ENCODE data around the gene TBC1D19. TPM values are rescaled to one million over a fixed set of nuclear protein-coding genes. Genes with fewer than 3 reads are reported as not detected.

Gene TBC1D19
- total RNA-seq, 2 experiments from 2014 or later, result 4.3 to 8.0 TPM

GRCh38 chr4:26715636-26716242 lies 131.9 kb downstream of the TBC1D19 start:
- H3K27ac Mint-ChIP-seq, result no peak overlapping the region
- no peaks in the 10 kb centered on the region for H3K36me3 Mint-ChIP-seq
- H3K4me3 Mint-ChIP-seq, result no peak overlapping the region
- CTCF ChIA-PET, result no interaction called here
- no peaks in the 10 kb centered on the region for H3K27me3 Mint-ChIP-seq
- no peaks in the 10 kb centered on the region for H3K9me3 Mint-ChIP-seq (ENCODE audit: low read depth)
- DNase-seq (no peak), ATAC-seq (no peak)
- H3K4me1 Mint-ChIP-seq, result no peaks in the 10 kb centered on the region

GRCh38 chr4:26717332-26717731 lies 133.4 kb downstream of the TBC1D19 start:
- Mint-ChIP-seq H3K4me3 (no peak overlapping the region), H3K4me1 (no peaks in the 10 kb centered on the region), H3K36me3 (no peaks in the 10 kb centered on the region), H3K9me3 (ENCODE audit: low read depth) (no peaks in the 10 kb centered on the region), H3K27ac (no peak overlapping the region), H3K27me3 (no peaks in the 10 kb centered on the region)
- CTCF ChIA-PET, result no interaction called here
- no peak for ATAC-seq
- no peak for DNase-seq

- Mint-ChIP-seq H3K4me3 (no peak overlapping the region), H3K9me3 (ENCODE audit: low read depth) (no peaks in the 10 kb centered on the region), H3K4me1 (peaks cover 12% of the 10 kb centered on the region), H3K27ac (no peak overlapping the region), H3K36me3 (no peaks in the 10 kb centered on the region), H3K27me3 (no peaks in the 10 kb centered on the region)
- ATAC-seq, result no peak
- DNase-seq, result no peak
- CTCF ChIA-PET, result interaction anchor here (1.3 kb wide), 1 partner anchor 732 kb away, joined by 3 read pairs; no protein-coding TSS in a partner anchor
These were observed 136.2 kb downstream of the TBC1D19 start for GRCh38 chr4:26719954-26720552.

- ATAC-seq (no peak), DNase-seq (no peak)
- H3K36me3 Mint-ChIP-seq, result peaks cover 2% of the 10 kb centered on the region
- no peak overlapping the region for H3K27ac Mint-ChIP-seq
- H3K4me3 Mint-ChIP-seq, result no peak overlapping the region
- peaks cover 12% of the 10 kb centered on the region for H3K4me1 Mint-ChIP-seq
- no peaks in the 10 kb centered on the region for H3K9me3 Mint-ChIP-seq (ENCODE audit: low read depth)
- CTCF ChIA-PET, result interaction anchor here (1.0 to 1.3 kb wide), 4 partner anchors 13 to 734 kb away, joined by 3 to 4 read pairs (median 3); no protein-coding TSS in a partner anchor
- no peaks in the 10 kb centered on the region for H3K27me3 Mint-ChIP-seq
These were observed 137.8 kb downstream of the TBC1D19 start for GRCh38 chr4:26721685-26722084.

GRCh38 chr4:26723216-26723615 lies 139.3 kb downstream of the TBC1D19 start:
- Mint-ChIP-seq H3K27ac (no peak overlapping the region), H3K9me3 (ENCODE audit: low read depth) (no peaks in the 10 kb centered on the region), H3K36me3 (peaks cover 2% of the 10 kb centered on the region), H3K4me1 (peaks cover 12% of the 10 kb centered on the region), H3K4me3 (no peak overlapping the region), H3K27me3 (no peaks in the 10 kb centered on the region)
- DNase-seq (peak; percentile 69), ATAC-seq (peak; percentile 65)
- CTCF ChIA-PET, result interaction anchor here (1.4 kb wide), 1 partner anchor 140 kb away, joined by 3 read pairs; the partner anchor contains the start of gene TBC1D19

GRCh38 chr4:26724534-26724933 lies 140.7 kb downstream of the TBC1D19 start:
- CTCF ChIA-PET, result interaction anchor here (1.4 kb wide), 1 partner anchor 141 kb away, joined by 3 read pairs; the partner anchor contains the start of gene TBC1D19
- no peak for ATAC-seq
- Mint-ChIP-seq H3K36me3 (peaks cover 2% of the 10 kb centered on the region), H3K27me3 (no peaks in the 10 kb centered on the region), H3K4me3 (no peak overlapping the region), H3K9me3 (ENCODE audit: low read depth) (no peaks in the 10 kb centered on the region), H3K27ac (no peak overlapping the region), H3K4me1 (peaks cover 12% of the 10 kb centered on the region)
- no peak for DNase-seq

- ATAC-seq (no peak), DNase-seq (no peak)
- Mint-ChIP-seq H3K27me3 (no peaks in the 10 kb centered on the region), H3K27ac (no peak overlapping the region), H3K4me3 (no peak overlapping the region), H3K9me3 (ENCODE audit: low read depth) (no peaks in the 10 kb centered on the region), H3K36me3 (peaks cover 5% of the 10 kb centered on the region), H3K4me1 (peaks cover 23% of the 10 kb centered on the region)
- CTCF ChIA-PET, result no interaction called here
These were observed 142.9 kb downstream of the TBC1D19 start for GRCh38 chr4:26726655-26727387.

- Mint-ChIP-seq H3K4me3 (no peak overlapping the region), H3K27ac (no peak overlapping the region), H3K9me3 (ENCODE audit: low read depth) (no peaks in the 10 kb centered on the region), H3K4me1 (peaks cover 21% of the 10 kb centered on the region), H3K27me3 (no peaks in the 10 kb centered on the region), H3K36me3 (peaks cover 5% of the 10 kb centered on the region)
- CTCF ChIA-PET, result no interaction called here
- DNase-seq, result no peak
- ATAC-seq, result no peak
These were observed 144.0 kb downstream of the TBC1D19 start for GRCh38 chr4:26727844-26728243.

- CTCF ChIA-PET, result no interaction called here
- Mint-ChIP-seq H3K36me3 (peaks cover 5% of the 10 kb centered on the region), H3K4me3 (no peak overlapping the region), H3K9me3 (ENCODE audit: low read depth) (no peaks in the 10 kb centered on the region), H3K4me1 (peaks cover 11% of the 10 kb centered on the region), H3K27ac (no peak overlapping the region), H3K27me3 (no peaks in the 10 kb centered on the region)
- no peak for ATAC-seq
- DNase-seq, result no peak
These were observed 145.1 kb downstream of the TBC1D19 start for GRCh38 chr4:26729027-26729426.

- H3K27me3 Mint-ChIP-seq, result no peaks in the 10 kb centered on the region
- H3K4me3 Mint-ChIP-seq, result no peak overlapping the region
- H3K36me3 Mint-ChIP-seq, result peaks cover 5% of the 10 kb centered on the region
- peaks cover 11% of the 10 kb centered on the region for H3K4me1 Mint-ChIP-seq
- H3K9me3 Mint-ChIP-seq (ENCODE audit: low read depth), result no peaks in the 10 kb centered on the region
- CTCF ChIA-PET, result no interaction called here
- H3K27ac Mint-ChIP-seq, result no peak overlapping the region
- ATAC-seq, result no peak
- DNase-seq, result no peak
These were observed 145.7 kb downstream of the TBC1D19 start for GRCh38 chr4:26729547-26729946.

- Mint-ChIP-seq H3K4me1 (peaks cover 11% of the 10 kb centered on the region), H3K36me3 (peaks cover 5% of the 10 kb centered on the region), H3K27ac (no peak overlapping the region), H3K9me3 (ENCODE audit: low read depth) (no peaks in the 10 kb centered on the region), H3K27me3 (no peaks in the 10 kb centered on the region), H3K4me3 (no peak overlapping the region)
- DNase-seq (no peak), ATAC-seq (peak; percentile 88)
- CTCF ChIA-PET, result interaction anchor here (0.8 kb wide), 1 partner anchor 12 kb away, joined by 3 read pairs; no protein-coding TSS in a partner anchor
These were observed 147.6 kb downstream of the TBC1D19 start for GRCh38 chr4:26731351-26732035.

GRCh38 chr4:26732356-26732755 lies 148.5 kb downstream of the TBC1D19 start:
- ATAC-seq, result no peak
- CTCF ChIA-PET, result no interaction called here
- Mint-ChIP-seq H3K36me3 (peaks cover 5% of the 10 kb centered on the region), H3K27ac (no peak overlapping the region), H3K9me3 (ENCODE audit: low read depth) (no peaks in the 10 kb centered on the region), H3K27me3 (no peaks in the 10 kb centered on the region), H3K4me3 (no peak overlapping the region), H3K4me1 (peaks cover 11% of the 10 kb centered on the region)
- DNase-seq, result no peak

GRCh38 chr4:26736621-26737020 lies 152.7 kb downstream of the TBC1D19 start:
- Mint-ChIP-seq H3K36me3 (peaks cover 3% of the 10 kb centered on the region), H3K4me1 (peaks cover 1% of the 10 kb centered on the region), H3K27ac (no peak overlapping the region), H3K27me3 (no peaks in the 10 kb centered on the region), H3K4me3 (no peak overlapping the region), H3K9me3 (ENCODE audit: low read depth) (no peaks in the 10 kb centered on the region)
- ATAC-seq (no peak), DNase-seq (no peak)
- CTCF ChIA-PET, result interaction anchor here (1.1 kb wide), 1 partner anchor 273 kb away, joined by 3 read pairs; no protein-coding TSS in a partner anchor

Measured in activated CD8-positive, alpha-beta memory T cell treated with anti-CD3 and anti-CD28 coated beads, Interleukin-2, amount 10 ng/mL, durations not matched to agents 7 days and 5 days (primary cell).